ENCODE results near the gene BAMBI. TPM values are rescaled to one million over a fixed set of nuclear protein-coding genes. Genes with fewer than 3 reads are reported as not detected.

BAMBI gene
- total RNA-seq, 1 experiment from 2014 or later, result 165 TPM

DNA sequence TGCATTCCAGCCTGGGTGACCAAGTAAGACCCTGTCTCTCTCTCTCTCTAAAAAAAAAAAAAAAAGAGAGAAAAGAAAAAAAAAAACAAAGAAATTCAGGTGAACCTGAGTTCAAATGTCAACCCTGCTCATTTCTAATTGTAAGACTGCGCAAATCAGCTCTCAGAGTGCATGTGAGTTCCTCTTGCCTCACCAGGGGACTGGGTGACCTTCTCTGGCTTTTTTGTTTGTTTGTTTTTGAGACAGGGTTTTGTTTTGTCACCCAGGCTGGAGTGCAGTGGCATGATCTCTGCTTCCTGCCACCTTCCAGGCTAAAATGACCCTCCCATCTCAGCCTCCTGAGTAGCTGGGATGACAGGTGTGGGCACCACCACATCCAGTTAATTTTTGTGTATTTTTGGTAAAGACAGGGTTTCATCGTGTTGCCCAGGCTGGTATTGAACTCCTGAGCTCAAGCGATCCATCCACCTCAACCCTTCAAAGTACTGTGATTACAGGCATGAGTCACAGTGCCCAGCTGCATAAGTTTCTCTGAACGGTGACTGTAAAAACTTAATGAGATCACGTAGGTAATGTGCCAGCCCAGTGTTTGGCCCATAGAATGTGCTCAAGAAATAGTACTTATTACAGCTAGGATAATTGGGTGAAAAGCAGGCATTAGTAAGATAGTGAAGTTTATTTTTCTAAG, 45.3 kb upstream of the BAMBI start:
- ChIA-PET POLR2A (no interaction called here), CTCF (interaction anchor here (0.6 to 0.7 kb wide), 2 partner anchors 501 to 739 kb away, joined by 3 read pairs; no protein-coding TSS in a partner anchor)
- Mint-ChIP-seq H3K4me1 (ENCODE audit: low read depth, unreplicated experiment) (peaks cover 6% of the 10 kb centered on the region), H3K36me3 (ENCODE audit: insufficient read depth, unreplicated experiment) (peaks cover 3% of the 10 kb centered on the region), H3K27ac (ENCODE audit: unreplicated experiment) (no peak overlapping the region), H3K27me3 (ENCODE audit: insufficient read depth, unreplicated experiment) (no peaks in the 10 kb centered on the region), H3K4me3 (ENCODE audit: unreplicated experiment) (no peak overlapping the region), H3K9me3 (ENCODE audit: unreplicated experiment) (no peaks in the 10 kb centered on the region)
- intact Hi-C loops (cut with micrococcal nuclease; ENCODE audit: unreplicated experiment), result no loop called here
- no peak for DNase-seq
- Histone ChIP-seq H3K4me1 (no peaks in the 10 kb centered on the region; the same call in 1 of the 2 replicates), H3K4me3 (ENCODE audit: low read depth, low read length) (no peak overlapping the region), H3K36me3 (ENCODE audit: control insufficient read depth, insufficient read depth, low read length) (no peaks in the 10 kb centered on the region), H3K27me3 (replicated peaks; ENCODE audit: control insufficient read depth, insufficient read depth, low read length) (no peaks in the 10 kb centered on the region), H3K9me3 (no peaks in the 10 kb centered on the region)
- TF ChIP-seq, protein P1, sequence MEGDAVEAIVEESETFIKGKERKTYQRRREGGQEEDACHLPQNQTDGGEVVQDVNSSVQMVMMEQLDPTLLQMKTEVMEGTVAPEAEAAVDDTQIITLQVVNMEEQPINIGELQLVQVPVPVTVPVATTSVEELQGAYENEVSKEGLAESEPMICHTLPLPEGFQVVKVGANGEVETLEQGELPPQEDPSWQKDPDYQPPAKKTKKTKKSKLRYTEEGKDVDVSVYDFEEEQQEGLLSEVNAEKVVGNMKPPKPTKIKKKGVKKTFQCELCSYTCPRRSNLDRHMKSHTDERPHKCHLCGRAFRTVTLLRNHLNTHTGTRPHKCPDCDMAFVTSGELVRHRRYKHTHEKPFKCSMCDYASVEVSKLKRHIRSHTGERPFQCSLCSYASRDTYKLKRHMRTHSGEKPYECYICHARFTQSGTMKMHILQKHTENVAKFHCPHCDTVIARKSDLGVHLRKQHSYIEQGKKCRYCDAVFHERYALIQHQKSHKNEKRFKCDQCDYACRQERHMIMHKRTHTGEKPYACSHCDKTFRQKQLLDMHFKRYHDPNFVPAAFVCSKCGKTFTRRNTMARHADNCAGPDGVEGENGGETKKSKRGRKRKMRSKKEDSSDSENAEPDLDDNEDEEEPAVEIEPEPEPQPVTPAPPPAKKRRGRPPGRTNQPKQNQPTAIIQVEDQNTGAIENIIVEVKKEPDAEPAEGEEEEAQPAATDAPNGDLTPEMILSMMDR (IDR thresholded peaks at IDR 0.05; ENCODE audit: insufficient read depth in 1 of 2, low read depth in 1 of 2, low read length in 1 of 2, severe bottlenecking in 1 of 2, unreplicated experiment in 1 of 2), result no peak
- BruUV-seq (replicated peaks), result no TSS peak

DNA sequence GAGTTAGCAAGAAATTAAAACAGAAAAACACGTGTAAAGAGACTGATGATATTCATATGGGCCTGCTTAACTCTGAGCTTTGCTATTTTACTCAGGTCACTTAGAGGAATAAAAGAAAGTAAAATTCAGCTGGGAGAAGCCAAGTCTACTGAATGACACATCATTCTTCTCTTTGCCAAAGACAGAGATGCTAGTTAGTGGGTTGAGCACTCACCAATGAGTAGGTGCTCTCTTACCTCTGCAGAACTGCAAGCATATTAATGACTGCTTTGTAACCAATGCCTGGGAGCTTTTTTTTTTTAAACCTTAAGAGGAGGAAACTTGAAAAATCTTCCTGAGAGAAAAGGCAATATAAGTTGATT, 44.8 kb upstream of the BAMBI start:
- Histone ChIP-seq H3K9me3 (no peaks in the 10 kb centered on the region), H3K4me3 (ENCODE audit: low read depth, low read length) (no peak overlapping the region), H3K27me3 (replicated peaks; ENCODE audit: control insufficient read depth, insufficient read depth, low read length) (no peaks in the 10 kb centered on the region), H3K4me1 (no peaks in the 10 kb centered on the region; the same call in 1 of the 2 replicates), H3K36me3 (ENCODE audit: control insufficient read depth, insufficient read depth, low read length) (no peaks in the 10 kb centered on the region)
- intact Hi-C loops (cut with micrococcal nuclease; ENCODE audit: unreplicated experiment), result no loop called here
- Mint-ChIP-seq H3K36me3 (ENCODE audit: insufficient read depth, unreplicated experiment) (no peaks in the 10 kb centered on the region), H3K27me3 (ENCODE audit: insufficient read depth, unreplicated experiment) (no peaks in the 10 kb centered on the region), H3K27ac (ENCODE audit: unreplicated experiment) (no peak overlapping the region), H3K4me3 (ENCODE audit: unreplicated experiment) (no peak overlapping the region), H3K4me1 (ENCODE audit: low read depth, unreplicated experiment) (peaks cover 6% of the 10 kb centered on the region), H3K9me3 (ENCODE audit: unreplicated experiment) (no peaks in the 10 kb centered on the region)
- DNase-seq, result no peak
- CTCF ChIA-PET, result interaction anchor here (0.6 kb wide), 1 partner anchor 500 kb away, joined by 3 read pairs; no protein-coding TSS in a partner anchor
- BruUV-seq (replicated peaks), result no TSS peak
- TF ChIP-seq, protein P1 (IDR thresholded peaks at IDR 0.05; ENCODE audit: insufficient read depth in 1 of 2, low read depth in 1 of 2, low read length in 1 of 2, severe bottlenecking in 1 of 2, unreplicated experiment in 1 of 2), result no peak
- POLR2A ChIA-PET, result no interaction called here

DNA sequence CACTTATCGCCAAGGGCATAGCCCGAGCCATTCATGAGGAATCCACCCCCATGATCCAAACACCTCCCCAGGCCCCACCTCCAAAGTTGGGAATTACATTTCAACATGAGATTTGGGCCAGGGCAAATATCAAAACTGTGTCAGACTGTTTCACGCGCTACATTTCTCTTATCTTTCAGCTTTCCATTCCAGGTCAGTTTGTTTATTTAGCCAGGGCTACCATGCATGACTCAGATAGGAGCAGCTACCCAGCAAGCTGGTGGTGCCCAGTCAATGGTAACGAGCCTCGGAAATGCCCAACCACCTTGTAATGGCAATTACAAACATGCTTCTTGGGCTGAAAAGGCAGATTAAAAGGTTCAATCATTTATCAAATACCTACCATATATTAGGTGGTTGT, 43.6 kb upstream of the BAMBI start:
- Histone ChIP-seq H3K27me3 (replicated peaks; ENCODE audit: control insufficient read depth, insufficient read depth, low read length) (no peaks in the 10 kb centered on the region), H3K4me3 (ENCODE audit: low read depth, low read length) (no peak overlapping the region), H3K9me3 (no peaks in the 10 kb centered on the region), H3K36me3 (ENCODE audit: control insufficient read depth, insufficient read depth, low read length) (no peaks in the 10 kb centered on the region), H3K4me1 (no peaks in the 10 kb centered on the region; the same call in 1 of the 2 replicates)
- no peak for DNase-seq
- no peaks in the 10 kb centered on the region for H3K4me1 Mint-ChIP-seq (ENCODE audit: low read depth, unreplicated experiment)
- TF ChIP-seq, protein P1 (IDR thresholded peaks at IDR 0.05; ENCODE audit: insufficient read depth in 1 of 2, low read depth in 1 of 2, low read length in 1 of 2, severe bottlenecking in 1 of 2, unreplicated experiment in 1 of 2), result no peak
- H3K36me3 Mint-ChIP-seq (ENCODE audit: insufficient read depth, unreplicated experiment), result no peaks in the 10 kb centered on the region
- ChIA-PET CTCF (no interaction called here), POLR2A (no interaction called here)
- no peak overlapping the region for H3K4me3 Mint-ChIP-seq (ENCODE audit: unreplicated experiment)
- H3K27me3 Mint-ChIP-seq (ENCODE audit: insufficient read depth, unreplicated experiment), result no peaks in the 10 kb centered on the region
- no peaks in the 10 kb centered on the region for H3K9me3 Mint-ChIP-seq (ENCODE audit: unreplicated experiment)
- H3K27ac Mint-ChIP-seq (ENCODE audit: unreplicated experiment), result no peak overlapping the region
- intact Hi-C loops (cut with micrococcal nuclease; ENCODE audit: unreplicated experiment), result no loop called here
- BruUV-seq (replicated peaks), result no TSS peak
